Testis (tissue), 5 donors: ENCODE data around the gene MLYCD. TPM values are rescaled to one million over a fixed set of nuclear protein-coding genes. Genes with fewer than 3 reads are reported as not detected.

ENCODE experiments used
- DNase-seq: peaks from one replicate; pipeline ENCODE4 v3.0.0-alpha.2; 2019
- H3K27ac ChIP-seq, 2 donors: fragments of 200-600 bp; sonication (generic); one replicate each; pipeline ENCODE4 v1.5.1; 2019
- H3K27me3 ChIP-seq: fragments of 200-600 bp; sonication (generic); one replicate; pipeline ENCODE4 v1.5.1; 2019
- H3K36me3 ChIP-seq: fragments of 200-600 bp; sonication (generic); one replicate; pipeline ENCODE4 v1.5.1; 2017; ENCODE audit warnings: low read depth; ENCODE audit errors: missing control alignments
- H3K4me1 ChIP-seq: fragments of 200-600 bp; sonication (generic); one replicate; pipeline ENCODE4 v1.5.1; 2019
- H3K4me3 ChIP-seq, 2 donors: fragments of 200-600 bp; sonication (generic); one replicate each; pipeline ENCODE4 v1.5.1; 2017 to 2019
- H3K9me3 ChIP-seq: fragments of 200-600 bp; sonication (generic); one replicate; pipeline ENCODE4 v1.5.1; 2017
- POLR2A ChIP-seq: fragments of 450-650 bp; IDR thresholded peaks from one replicate; pipeline ENCODE4 v1.6.1; 2017; ENCODE audit warnings: antibody characterized with exemption, mild to moderate bottlenecking, moderate library complexity
- WGBS, 2 donors: methylation state at CpG; one replicate each; pipeline ENCODE4 v1.1.5; 2018; 5-methylcytosine and 5-hydroxymethylcytosine counted together
- intact Hi-C: fragments of 100-400 bp; cut with DNase I; formaldehyde crosslinking; loops from one replicate; pipeline ENCODE4 v1.15.1; 2023; ENCODE audit warnings: low total_unique reads
- long read RNA-seq, 2 donors: transcript quantifications; one replicate each; lab custom pipeline, GENCODE V29; 2026
- polyA plus RNA-seq: library from polyadenylated mRNA; stranded (reverse); fragments of 350-450 nt; fragmentation: Illumina TruSeq; extraction: RNeasy Lipid Tissue Mini Kit (QIAGEN cat#74804); gene quantifications from one replicate; pipeline ENCODE4 v1.2.3, GENCODE V29; 2014; ENCODE audit warnings: low read depth, low replicate concordance; ENCODE audit not compliant: insufficient read depth
- total RNA-seq, 2 donors: library from RNA; depleted of rRNA; stranded (reverse); fragments of >200 nt; gene quantifications; one replicate each; pipeline ENCODE4 v1.2.3, GENCODE V29; 2016
- TF ChIP-seq, protein P1 (sequence below), 3 experiments: fragments of 450-650 bp in 2 of 3; fragments of 200-600 bp in 1 of 3; sonication (generic) in 1 of 3; IDR thresholded peaks; one replicate each; pipeline ENCODE4 v1.5.1; 2016 to 2019; ENCODE audit warnings: antibody characterized with exemption in 3 of 3, mild to moderate bottlenecking in 2 of 3, moderate library complexity in 1 of 3

Gene MLYCD
- total RNA-seq = 10 to 100 TPM; 15.1 to 22.1 TPM
- polyA plus RNA-seq = 4.5 TPM
- long read RNA-seq, donor 1, full-length matches to known transcripts = 15 of 15 reads
- long read RNA-seq, donor 1, partial matches to known transcripts = 0 of 15 reads
- long read RNA-seq, donor 1, other reads (novel, unspliced or antisense) = 0 of 15 reads
- long read RNA-seq, donor 2, full-length matches to known transcripts = 7 of 7 reads
- long read RNA-seq, donor 2, partial matches to known transcripts = 0 of 7 reads
- long read RNA-seq, donor 2, other reads (novel, unspliced or antisense) = 0 of 7 reads

DNA sequence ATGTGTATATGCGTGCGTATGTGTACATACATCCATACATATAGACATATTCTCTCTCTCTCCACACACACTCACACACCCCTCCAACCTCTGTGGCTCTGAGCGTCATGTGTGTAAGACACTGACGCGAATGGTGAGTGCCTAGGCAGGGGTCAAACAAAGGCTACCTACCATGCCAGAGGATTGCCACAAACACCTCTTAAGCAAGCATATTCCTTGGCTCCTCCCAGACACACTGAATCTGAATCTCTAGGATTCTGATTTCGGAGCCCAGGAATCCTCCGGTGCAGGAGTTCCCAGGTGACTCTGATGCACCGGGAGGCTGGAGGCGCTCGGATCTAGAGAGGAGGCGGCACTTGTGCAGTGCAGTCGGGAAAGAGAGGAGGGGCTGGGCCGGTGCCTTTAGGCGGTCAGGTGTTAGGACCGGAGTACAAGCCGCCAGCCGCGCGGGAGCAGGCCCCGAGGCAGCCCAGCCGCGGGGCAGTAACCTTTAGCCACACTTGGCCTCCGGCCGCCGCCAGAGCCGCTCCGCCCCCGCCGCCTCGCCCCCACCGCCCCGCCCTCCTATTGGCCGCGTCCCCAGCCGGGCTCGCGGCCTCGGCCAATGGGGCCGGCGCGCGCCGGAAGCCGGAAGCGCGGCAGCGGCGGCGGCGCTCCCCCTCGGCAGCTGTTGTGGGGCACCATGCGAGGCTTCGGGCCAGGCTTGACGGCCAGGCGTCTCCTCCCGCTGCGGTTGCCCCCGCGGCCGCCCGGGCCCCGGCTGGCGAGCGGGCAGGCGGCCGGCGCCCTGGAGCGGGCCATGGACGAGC lies at the start of gene MLYCD:
Gene MLYCD, plus strand, starts transcription at position 653 of the 809 bp plus-strand sequence. Its CDS starts 30 bp downstream, at position 683.
- H3K9me3 ChIP-seq = no peaks in the 10 kb centered on the region
- H3K27me3 ChIP-seq = no peaks in the 10 kb centered on the region
- H3K4me3 ChIP-seq = peak within 1 kb of the TSS; percentile 71 to 83
- intact Hi-C loops = no loop called here
- no peaks in the 10 kb centered on the region for H3K36me3 ChIP-seq
- peak within 1 kb of the TSS; percentile 61 to 88 for H3K27ac ChIP-seq
- H3K4me1 ChIP-seq = peaks cover 10% of the 10 kb centered on the region
- 5 to 18% methylated on average over 13 to 62 of the region's 69 CpGs for WGBS, 2 donors
- DNase-seq = peak; percentile 85
- TF ChIP-seq, protein P1, sequence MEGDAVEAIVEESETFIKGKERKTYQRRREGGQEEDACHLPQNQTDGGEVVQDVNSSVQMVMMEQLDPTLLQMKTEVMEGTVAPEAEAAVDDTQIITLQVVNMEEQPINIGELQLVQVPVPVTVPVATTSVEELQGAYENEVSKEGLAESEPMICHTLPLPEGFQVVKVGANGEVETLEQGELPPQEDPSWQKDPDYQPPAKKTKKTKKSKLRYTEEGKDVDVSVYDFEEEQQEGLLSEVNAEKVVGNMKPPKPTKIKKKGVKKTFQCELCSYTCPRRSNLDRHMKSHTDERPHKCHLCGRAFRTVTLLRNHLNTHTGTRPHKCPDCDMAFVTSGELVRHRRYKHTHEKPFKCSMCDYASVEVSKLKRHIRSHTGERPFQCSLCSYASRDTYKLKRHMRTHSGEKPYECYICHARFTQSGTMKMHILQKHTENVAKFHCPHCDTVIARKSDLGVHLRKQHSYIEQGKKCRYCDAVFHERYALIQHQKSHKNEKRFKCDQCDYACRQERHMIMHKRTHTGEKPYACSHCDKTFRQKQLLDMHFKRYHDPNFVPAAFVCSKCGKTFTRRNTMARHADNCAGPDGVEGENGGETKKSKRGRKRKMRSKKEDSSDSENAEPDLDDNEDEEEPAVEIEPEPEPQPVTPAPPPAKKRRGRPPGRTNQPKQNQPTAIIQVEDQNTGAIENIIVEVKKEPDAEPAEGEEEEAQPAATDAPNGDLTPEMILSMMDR (IDR thresholded peaks at IDR 0.05) = no peak
- no peak for TF ChIP-seq POLR2A

- Histone ChIP-seq H3K4me3 (no peak overlapping the region), H3K4me1 (no peaks in the 10 kb centered on the region), H3K27me3 (no peaks in the 10 kb centered on the region), H3K27ac (no peak overlapping the region), H3K36me3 (no peaks in the 10 kb centered on the region), H3K9me3 (no peaks in the 10 kb centered on the region)
- TF ChIP-seq, protein P1 (IDR thresholded peaks at IDR 0.05) = no peak
- TF ChIP-seq POLR2A = no peak
- intact Hi-C loops = no loop called here
- DNase-seq = no peak
- 62 to 73% methylated on average over 6 of the region's 6 CpGs for WGBS, 2 donors
Measured at GRCh38 chr16:83849421-83849820, 49.5 kb upstream of the MLYCD start.

- Histone ChIP-seq H3K36me3 (no peaks in the 10 kb centered on the region), H3K9me3 (no peaks in the 10 kb centered on the region), H3K27me3 (no peaks in the 10 kb centered on the region), H3K4me1 (no peaks in the 10 kb centered on the region), H3K27ac (no peak overlapping the region), H3K4me3 (no peak overlapping the region)
- 88 to 90% methylated on average over 5 of the region's 5 CpGs for WGBS, 2 donors
- no peak for DNase-seq
- intact Hi-C loops = no loop called here
- TF ChIP-seq POLR2A = no peak
- TF ChIP-seq, protein P1 (IDR thresholded peaks at IDR 0.05) = no peak
Measured at GRCh38 chr16:83850947-83851346, 48.0 kb upstream of the MLYCD start.

GRCh38 chr16:83851473-83851872 lies 47.4 kb upstream of the MLYCD start:
- H3K27me3 ChIP-seq = no peaks in the 10 kb centered on the region
- DNase-seq = no peak
- 93 to 95% methylated on average over 4 of the region's 4 CpGs for WGBS, 2 donors
- H3K9me3 ChIP-seq = no peaks in the 10 kb centered on the region
- H3K4me1 ChIP-seq = no peaks in the 10 kb centered on the region
- H3K36me3 ChIP-seq = no peaks in the 10 kb centered on the region
- no peak overlapping the region for H3K27ac ChIP-seq
- no peak overlapping the region for H3K4me3 ChIP-seq
- intact Hi-C loops = no loop called here
- TF ChIP-seq, protein P1 (IDR thresholded peaks at IDR 0.05) = no peak
- no peak for TF ChIP-seq POLR2A
